GM12878 (cell line): Measurements from ENCODE around the gene CSF3R. TPM values are rescaled to one million over a fixed set of nuclear protein-coding genes. Genes with fewer than 3 reads are reported as not detected.

Experiments
- BACH1 ChIP-seq: fragments of 450-650 bp; IDR thresholded peaks from 2 replicates; pipeline ENCODE4 v1.6.1; 2017; ENCODE audit warnings: mild to moderate bottlenecking, borderline replicate concordance
- FOS ChIP-seq: IDR thresholded peaks from 3 replicates; pipeline ENCODE4 v1.6.1; 2011; ENCODE audit warnings: borderline replicate concordance; ENCODE audit not compliant: insufficient read length; ENCODE audit errors: extremely low read depth
- IRF4 ChIP-seq: IDR thresholded peaks from 2 replicates; pipeline ENCODE4 v1.6.1; 2011; ENCODE audit warnings: low read depth, low read length
- JUNB ChIP-seq: IDR thresholded peaks from 2 replicates; pipeline ENCODE4 v1.6.1; 2016; ENCODE audit warnings: antibody characterized with exemption, mild to moderate bottlenecking
- KDM1A ChIP-seq: fragments of 200-600 bp; sonication (generic); IDR thresholded peaks from 2 replicates; pipeline ENCODE4 v1.6.1; 2016; ENCODE audit warnings: borderline replicate concordance
- MTA3 ChIP-seq: IDR thresholded peaks from 2 replicates; pipeline ENCODE4 v1.6.1; 2012; ENCODE audit warnings: low read length, inconsistent platforms, borderline replicate concordance
- MXI1 ChIP-seq: fragments of 150-350 bp; IDR thresholded peaks from 2 replicates; pipeline ENCODE4 v1.6.1; 2011; ENCODE audit warnings: low read depth, mild to moderate bottlenecking, inconsistent platforms, low read length, improper control_type of control experiment
- NR2F1 ChIP-seq: fragments of 450-650 bp; conservative IDR thresholded peaks from 2 replicates; pipeline ENCODE4 v1.6.1; 2017; ENCODE audit warnings: mild to moderate bottlenecking
- PML ChIP-seq: IDR thresholded peaks from 2 replicates; pipeline ENCODE4 v1.6.1; 2012; ENCODE audit warnings: low read length, inconsistent platforms
- POLR2AphosphoS5 ChIP-seq: IDR thresholded peaks from 2 replicates; pipeline ENCODE4 v1.6.1; 2011; ENCODE audit warnings: mild to moderate bottlenecking, low read length, inconsistent platforms
- RB1 ChIP-seq: fragments of 450-650 bp; formaldehyde crosslinking; IDR thresholded peaks from 2 replicates; pipeline ENCODE4 v1.6.1; 2017; ENCODE audit warnings: mild to moderate bottlenecking, borderline replicate concordance
- RBBP5 ChIP-seq: fragments of 200-600 bp; sonication (generic); conservative IDR thresholded peaks from 2 replicates; pipeline ENCODE4 v1.6.1; 2016
- REST ChIP-seq: IDR thresholded peaks from 2 replicates; pipeline ENCODE4 v1.6.1; 2012; ENCODE audit warnings: mild to moderate bottlenecking, low read depth, low read length
- TBL1XR1 ChIP-seq: IDR thresholded peaks from 2 replicates; pipeline ENCODE4 v1.6.1; 2012; ENCODE audit warnings: low read depth, low read length, improper control_type of control experiment
- TCF7 ChIP-seq: IDR thresholded peaks from 2 replicates; pipeline ENCODE4 v1.6.1; 2014; ENCODE audit warnings: antibody characterized with exemption, borderline replicate concordance
- ZNF592 ChIP-seq: fragments of 450-650 bp; IDR thresholded peaks from 2 replicates; pipeline ENCODE4 v1.6.1; 2017; ENCODE audit warnings: mild to moderate bottlenecking, moderate library complexity
- polyA plus RNA-seq, 11 experiments: library from polyadenylated mRNA; depleted of rRNA in 4 of 11; unstranded in 6 of 11; stranded (reverse) in 5 of 11; fragments of >200 nt; fragmentation: Nextera tagmentation in 4 of 11; fragmentation: Illumina TruSeq in 1 of 11; extraction: Ambion mirVana in 4 of 11; extraction: Trizol in 1 of 11; gene quantifications; 1 replicate in 1 of 11; 2 replicates in 10 of 11; pipeline versions ENCODE4 v1.2.1 to v1.2.3, GENCODE V29; 2011 to 2016; ENCODE audit warnings: inconsistent platforms in 2 of 11, missing spikeins in 2 of 11, low read depth in 1 of 11
- total RNA-seq, 4 experiments: library from RNA; depleted of rRNA in 3 of 4; stranded (reverse); fragments of >200 nt in 3 of 4; fragmentation: Illumina TruSeq in 1 of 4; extraction: Trizol in 1 of 4; gene quantifications; 2 replicates each; pipeline versions ENCODE4 v1.2.1 to v1.2.3, GENCODE V29; 2013 to 2021
- TF ChIP-seq, protein P1 (sequence below): fragments of 450-650 bp; IDR thresholded peaks from 2 replicates; pipeline ENCODE4 v1.6.1; 2018; ENCODE audit warnings: borderline replicate concordance, mild to moderate bottlenecking; ENCODE audit not compliant: partially characterized antibody
- TF ChIP-seq, protein P2 (sequence below), 3 experiments: IDR thresholded peaks in 2 of 3; conservative IDR thresholded peaks in 1 of 3; 2 replicates each; pipeline ENCODE4 v1.5.1; 2011; ENCODE audit warnings: low read depth in 3 of 3, low read length in 3 of 3, mild to moderate bottlenecking in 3 of 3, control low read depth in 2 of 3, moderate library complexity in 2 of 3, inconsistent platforms in 1 of 3, mixed read lengths in 1 of 3; ENCODE audit not compliant: control insufficient read depth in 2 of 3, insufficient read depth in 1 of 3; ENCODE audit errors: extremely low read depth in 1 of 3

Gene CSF3R
- total and polyA plus RNA-seq, 10 of the 15 experiments (the other 5 are each of a cell fraction or from before 2014, with no cell fraction given): 0.13 TPM; not detected in 9

GRCh38 chr1:36463803-36464604 lies 18.7 kb downstream of the CSF3R start, which contains the start of gene MRPS15 (continued):
- TF ChIP-seq, protein P1, sequence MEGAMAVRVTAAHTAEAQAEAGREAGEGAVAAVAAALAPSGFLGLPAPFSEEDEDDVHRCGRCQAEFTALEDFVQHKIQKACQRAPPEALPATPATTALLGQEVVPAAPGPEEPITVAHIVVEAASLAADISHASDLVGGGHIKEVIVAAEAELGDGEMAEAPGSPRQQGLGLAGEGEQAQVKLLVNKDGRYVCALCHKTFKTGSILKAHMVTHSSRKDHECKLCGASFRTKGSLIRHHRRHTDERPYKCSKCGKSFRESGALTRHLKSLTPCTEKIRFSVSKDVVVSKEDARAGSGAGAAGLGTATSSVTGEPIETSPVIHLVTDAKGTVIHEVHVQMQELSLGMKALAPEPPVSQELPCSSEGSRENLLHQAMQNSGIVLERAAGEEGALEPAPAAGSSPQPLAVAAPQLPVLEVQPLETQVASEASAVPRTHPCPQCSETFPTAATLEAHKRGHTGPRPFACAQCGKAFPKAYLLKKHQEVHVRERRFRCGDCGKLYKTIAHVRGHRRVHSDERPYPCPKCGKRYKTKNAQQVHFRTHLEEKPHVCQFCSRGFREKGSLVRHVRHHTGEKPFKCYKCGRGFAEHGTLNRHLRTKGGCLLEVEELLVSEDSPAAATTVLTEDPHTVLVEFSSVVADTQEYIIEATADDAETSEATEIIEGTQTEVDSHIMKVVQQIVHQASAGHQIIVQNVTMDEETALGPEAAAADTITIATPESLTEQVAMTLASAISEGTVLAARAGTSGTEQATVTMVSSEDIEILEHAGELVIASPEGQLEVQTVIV: peak; percentile 96
- TF ChIP-seq RB1 (peak; percentile 90; the same call in 1 of the 2 replicates), KDM1A (no peak), REST (no peak), IRF4 (peak; percentile 70), TBL1XR1 (peak; percentile 72; the same call in 1 of the 2 replicates), TCF7 (peak; percentile 29; the same call in 1 of the 2 replicates), FOS (no peak), MXI1 (peak; percentile 98), RBBP5 (peak; percentile 100), PML (no peak; the same call in 1 of the 2 replicates), NR2F1 (peak; percentile 89), BACH1 (peak; percentile 57; the same call in 1 of the 2 replicates), ZNF592 (no peak), POLR2AphosphoS5 (peak; percentile 95), JUNB (no peak), MTA3 (no peak; the same call in 1 of the 2 replicates)
- TF ChIP-seq, protein P2, sequence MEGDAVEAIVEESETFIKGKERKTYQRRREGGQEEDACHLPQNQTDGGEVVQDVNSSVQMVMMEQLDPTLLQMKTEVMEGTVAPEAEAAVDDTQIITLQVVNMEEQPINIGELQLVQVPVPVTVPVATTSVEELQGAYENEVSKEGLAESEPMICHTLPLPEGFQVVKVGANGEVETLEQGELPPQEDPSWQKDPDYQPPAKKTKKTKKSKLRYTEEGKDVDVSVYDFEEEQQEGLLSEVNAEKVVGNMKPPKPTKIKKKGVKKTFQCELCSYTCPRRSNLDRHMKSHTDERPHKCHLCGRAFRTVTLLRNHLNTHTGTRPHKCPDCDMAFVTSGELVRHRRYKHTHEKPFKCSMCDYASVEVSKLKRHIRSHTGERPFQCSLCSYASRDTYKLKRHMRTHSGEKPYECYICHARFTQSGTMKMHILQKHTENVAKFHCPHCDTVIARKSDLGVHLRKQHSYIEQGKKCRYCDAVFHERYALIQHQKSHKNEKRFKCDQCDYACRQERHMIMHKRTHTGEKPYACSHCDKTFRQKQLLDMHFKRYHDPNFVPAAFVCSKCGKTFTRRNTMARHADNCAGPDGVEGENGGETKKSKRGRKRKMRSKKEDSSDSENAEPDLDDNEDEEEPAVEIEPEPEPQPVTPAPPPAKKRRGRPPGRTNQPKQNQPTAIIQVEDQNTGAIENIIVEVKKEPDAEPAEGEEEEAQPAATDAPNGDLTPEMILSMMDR (IDR thresholded peaks at IDR 0.05 in 2 of 3, conservative IDR thresholded peaks at IDR 0.05 in 1 of 3; ENCODE audit: control insufficient read depth in 2 of 3, extremely low read depth in 1 of 3, insufficient read depth in 1 of 3, low read depth in 3 of 3, low read length in 3 of 3): no peak
